ENCODE measurements around the gene PLCL1.

Gene PLCL1

GRCh38 chr2:197944416-197945096 lies 140.2 kb downstream of the PLCL1 start:
- TF ChIP-seq CTCF (IDR thresholded peaks at IDR 0.05; ENCODE audit: control insufficient read depth, insufficient read depth, low read depth, low read length, missing control alignments), result no peak
- DNase-seq (ENCODE audit: low read depth), result no peak

DNA sequence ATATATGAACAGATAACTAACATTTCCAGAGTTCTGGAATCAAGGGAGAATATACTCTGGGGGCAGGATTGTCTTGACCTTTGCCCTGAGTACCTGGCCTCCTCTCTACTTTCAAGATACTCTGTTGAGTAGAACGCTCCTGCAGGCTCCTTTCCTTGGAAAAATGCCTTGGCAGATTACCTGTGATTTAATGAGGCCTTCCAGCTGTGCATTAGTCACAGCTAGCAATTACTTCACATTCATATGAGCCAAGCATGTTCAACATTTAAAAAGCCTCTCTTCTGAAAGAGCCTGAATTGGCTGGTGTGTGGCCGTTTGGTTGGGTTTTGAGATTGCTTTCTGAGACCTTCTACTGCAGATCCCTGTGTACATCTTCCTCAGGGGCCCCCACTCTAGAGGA lies 142.2 kb downstream of the PLCL1 start:
- no peak for DNase-seq (ENCODE audit: low read depth)

More at GRCh38 chr2:197944416-197945096, 140.2 kb downstream of the PLCL1 start:
- H3K4me3 ChIP-seq (ENCODE audit: control insufficient read depth, low read depth, low read length), result no peak overlapping the region

GRCh38 chr2:197947219-197947757 lies 142.9 kb downstream of the PLCL1 start:
- no peak overlapping the region for H3K4me3 ChIP-seq (ENCODE audit: control insufficient read depth, low read depth, low read length)
- no peak for TF ChIP-seq CTCF (IDR thresholded peaks at IDR 0.05; ENCODE audit: control insufficient read depth, insufficient read depth, low read depth, low read length, missing control alignments)

More for the DNA sequence above, 142.2 kb downstream of the PLCL1 start:
- no peak overlapping the region for H3K4me3 ChIP-seq (ENCODE audit: control insufficient read depth, low read depth, low read length)
- TF ChIP-seq CTCF (IDR thresholded peaks at IDR 0.05; ENCODE audit: control insufficient read depth, insufficient read depth, low read depth, low read length, missing control alignments), result no peak

GRCh38 chr2:197949224-197949623 lies 144.8 kb downstream of the PLCL1 start:
- H3K4me3 ChIP-seq (ENCODE audit: control insufficient read depth, low read depth, low read length), result no peak overlapping the region
- TF ChIP-seq CTCF (IDR thresholded peaks at IDR 0.05; ENCODE audit: control insufficient read depth, insufficient read depth, low read depth, low read length, missing control alignments), result no peak
- DNase-seq (ENCODE audit: low read depth), result no peak

More at GRCh38 chr2:197947219-197947757, 142.9 kb downstream of the PLCL1 start:
- no peak for DNase-seq (ENCODE audit: low read depth)

- no peak for TF ChIP-seq CTCF (IDR thresholded peaks at IDR 0.05; ENCODE audit: control insufficient read depth, insufficient read depth, low read depth, low read length, missing control alignments)
- no peak for DNase-seq (ENCODE audit: low read depth)
- H3K4me3 ChIP-seq (ENCODE audit: control insufficient read depth, low read depth, low read length), result no peak overlapping the region
These were observed 145.6 kb downstream of the PLCL1 start for GRCh38 chr2:197950006-197950405.

GRCh38 chr2:197950724-197951123 lies 146.3 kb downstream of the PLCL1 start:
- H3K4me3 ChIP-seq (ENCODE audit: control insufficient read depth, low read depth, low read length), result no peak overlapping the region
- no peak for TF ChIP-seq CTCF (IDR thresholded peaks at IDR 0.05; ENCODE audit: control insufficient read depth, insufficient read depth, low read depth, low read length, missing control alignments)
- DNase-seq (ENCODE audit: low read depth), result no peak

Measured in AG09309 (cell line).